Memory B cell (primary cell): Measurements from ENCODE around the gene MAD1L1.

ENCODE experiments used
- ATAC-seq: fragments of 150-1000 bp; cut with Tn5 transposase; 2 replicates; pipeline ENCODE4 v1.10.0; 2021; ENCODE audit warnings: low read depth, mild to moderate bottlenecking, moderate library complexity
- DNase-seq, 2 donors: peaks; one replicate each; pipeline ENCODE4 v3.0.0; 2022; ENCODE audit warnings: low spot score in 2 of 2
- H3K27ac Mint-ChIP-seq: one replicate; pipeline ENCODE4 v1.8.0; 2022; ENCODE audit warnings: mild to moderate bottlenecking, moderate library complexity, mixed read lengths
- H3K27me3 Mint-ChIP-seq: one replicate; pipeline ENCODE4 v1.8.0; 2022; ENCODE audit warnings: mixed read lengths
- H3K36me3 Mint-ChIP-seq: one replicate; pipeline ENCODE4 v1.8.0; 2022; ENCODE audit warnings: mild to moderate bottlenecking, mixed read lengths
- H3K4me1 Mint-ChIP-seq: one replicate; pipeline ENCODE4 v1.8.0; 2022; ENCODE audit warnings: mixed read lengths
- H3K4me3 Mint-ChIP-seq: one replicate; pipeline ENCODE4 v1.8.0; 2022; ENCODE audit warnings: mild to moderate bottlenecking, moderate library complexity, mixed read lengths
- H3K9me3 Mint-ChIP-seq: one replicate; pipeline ENCODE4 v1.8.0; 2022; ENCODE audit warnings: mixed read lengths

Gene MAD1L1

DNA sequence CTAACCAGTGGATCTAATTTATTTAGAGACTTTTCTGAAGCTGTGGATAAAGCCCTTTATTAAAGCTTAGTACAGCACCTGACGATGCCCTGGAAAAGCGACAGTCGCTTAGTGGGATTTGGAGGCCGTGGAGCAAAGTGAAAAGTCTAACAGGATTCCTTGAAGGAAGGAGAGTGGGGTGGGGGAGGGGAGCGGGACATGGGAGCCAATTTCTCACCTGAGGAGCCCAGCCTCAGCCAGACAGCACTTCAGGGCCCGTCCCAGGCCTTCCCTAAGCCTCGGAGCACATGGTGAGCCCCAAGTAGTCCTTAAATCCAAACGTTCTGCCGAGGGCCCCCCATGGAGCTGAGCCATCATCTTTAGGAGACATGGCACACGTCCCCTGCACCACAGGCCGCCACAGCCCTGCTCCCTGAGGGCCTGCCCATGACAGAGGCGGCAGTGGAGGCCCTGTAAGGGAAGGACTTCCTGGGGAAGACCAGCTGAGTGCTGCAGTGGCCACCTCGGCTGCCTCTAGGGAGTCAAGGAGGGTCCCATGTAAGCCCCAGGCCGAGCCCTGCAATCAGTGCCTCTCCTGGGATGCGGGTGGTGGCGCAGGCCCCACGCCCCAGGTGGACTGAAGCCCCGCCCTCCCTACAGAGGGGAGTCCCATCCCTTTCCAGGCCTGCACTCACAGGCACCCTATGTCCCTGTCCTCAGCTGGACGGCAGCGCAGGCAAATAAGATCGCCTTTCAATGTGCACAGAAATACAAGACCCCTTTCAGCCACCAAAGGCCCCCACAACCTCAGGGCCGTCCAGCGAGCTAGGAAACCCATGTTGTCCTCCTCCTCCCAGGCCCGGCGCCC is 187.0 kb downstream of the MAD1L1 start:
- H3K4me1 Mint-ChIP-seq: peaks cover 14% of the 10 kb centered on the region
- DNase-seq: no peak

DNA sequence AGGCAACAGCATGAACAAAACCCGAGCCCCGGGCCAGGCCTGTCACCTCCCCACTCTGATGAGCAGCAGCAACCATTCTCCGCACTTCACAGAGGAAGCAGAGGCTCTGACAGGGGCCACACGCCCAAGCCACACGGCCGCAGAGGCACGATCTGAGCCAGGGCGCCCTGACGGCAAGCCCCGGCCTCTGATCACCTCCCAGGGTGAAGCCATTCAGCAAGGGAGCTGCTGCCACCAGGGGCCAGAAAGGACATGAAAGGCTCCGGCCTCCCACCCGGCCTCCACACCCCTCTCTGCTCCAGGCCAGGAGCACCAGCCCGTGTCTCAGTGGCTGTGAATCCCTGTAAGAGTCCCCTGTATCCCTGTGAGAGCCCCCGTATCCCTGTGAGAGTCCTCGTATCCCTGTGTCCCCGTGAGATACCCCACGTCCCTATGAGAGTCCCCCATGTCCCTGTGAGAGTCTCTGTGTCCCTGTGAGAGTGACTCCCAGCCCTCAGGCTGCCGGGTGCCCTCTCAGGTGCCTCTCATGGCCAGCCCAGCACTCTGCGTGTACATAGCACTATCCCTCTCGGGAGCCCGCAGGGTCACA is 187.8 kb downstream of the MAD1L1 start:
- peaks cover 16% of the 10 kb centered on the region for H3K4me1 Mint-ChIP-seq
- ATAC-seq (no peak), DNase-seq (no peak)
- peaks cover 16% of the 10 kb centered on the region for H3K36me3 Mint-ChIP-seq
- no peaks in the 10 kb centered on the region for H3K9me3 Mint-ChIP-seq
- no peaks in the 10 kb centered on the region for H3K27me3 Mint-ChIP-seq
- H3K4me3 Mint-ChIP-seq: no peak overlapping the region
- H3K27ac Mint-ChIP-seq: peak overlapping the region; percentile 65

More for the DNA sequence above, 187.0 kb downstream of the MAD1L1 start:
- Mint-ChIP-seq H3K9me3 (no peaks in the 10 kb centered on the region), H3K27ac (peak overlapping the region; percentile 65), H3K4me3 (no peak overlapping the region), H3K36me3 (peaks cover 16% of the 10 kb centered on the region), H3K27me3 (no peaks in the 10 kb centered on the region)
- no peak for ATAC-seq

DNA sequence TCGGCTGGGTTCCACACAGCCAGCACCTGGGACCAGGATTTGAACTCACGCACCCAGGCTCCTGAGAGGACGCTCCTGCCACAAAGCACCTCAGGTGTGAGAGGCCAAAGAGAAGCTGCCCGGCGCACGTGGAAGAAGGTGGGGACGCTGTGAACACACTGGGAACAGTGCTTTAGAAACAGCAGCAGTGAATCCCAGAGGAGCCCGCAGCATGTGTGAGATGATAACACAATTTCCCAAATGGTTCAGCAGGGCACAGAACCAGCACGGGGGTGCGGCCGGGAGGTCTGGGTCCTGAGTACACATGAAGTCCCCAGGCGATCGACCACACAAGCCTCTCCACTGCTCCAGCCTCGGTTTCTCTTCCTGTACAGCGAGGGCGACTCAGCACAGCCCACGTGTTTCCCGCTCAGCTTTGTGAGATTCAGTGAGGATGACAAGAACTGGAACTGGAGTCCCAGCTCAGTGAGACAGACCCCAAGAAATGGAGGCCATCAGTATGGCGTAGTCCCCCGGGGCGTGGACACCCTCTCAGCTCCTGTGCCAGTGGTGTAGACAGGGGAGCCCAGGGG is 188.3 kb downstream of the MAD1L1 start:
- ATAC-seq (no peak), DNase-seq (no peak)
- no peak overlapping the region for H3K27ac Mint-ChIP-seq
- H3K4me3 Mint-ChIP-seq: no peak overlapping the region
- H3K9me3 Mint-ChIP-seq: no peaks in the 10 kb centered on the region
- H3K27me3 Mint-ChIP-seq: no peaks in the 10 kb centered on the region
- peaks cover 20% of the 10 kb centered on the region for H3K4me1 Mint-ChIP-seq
- peaks cover 16% of the 10 kb centered on the region for H3K36me3 Mint-ChIP-seq

DNA sequence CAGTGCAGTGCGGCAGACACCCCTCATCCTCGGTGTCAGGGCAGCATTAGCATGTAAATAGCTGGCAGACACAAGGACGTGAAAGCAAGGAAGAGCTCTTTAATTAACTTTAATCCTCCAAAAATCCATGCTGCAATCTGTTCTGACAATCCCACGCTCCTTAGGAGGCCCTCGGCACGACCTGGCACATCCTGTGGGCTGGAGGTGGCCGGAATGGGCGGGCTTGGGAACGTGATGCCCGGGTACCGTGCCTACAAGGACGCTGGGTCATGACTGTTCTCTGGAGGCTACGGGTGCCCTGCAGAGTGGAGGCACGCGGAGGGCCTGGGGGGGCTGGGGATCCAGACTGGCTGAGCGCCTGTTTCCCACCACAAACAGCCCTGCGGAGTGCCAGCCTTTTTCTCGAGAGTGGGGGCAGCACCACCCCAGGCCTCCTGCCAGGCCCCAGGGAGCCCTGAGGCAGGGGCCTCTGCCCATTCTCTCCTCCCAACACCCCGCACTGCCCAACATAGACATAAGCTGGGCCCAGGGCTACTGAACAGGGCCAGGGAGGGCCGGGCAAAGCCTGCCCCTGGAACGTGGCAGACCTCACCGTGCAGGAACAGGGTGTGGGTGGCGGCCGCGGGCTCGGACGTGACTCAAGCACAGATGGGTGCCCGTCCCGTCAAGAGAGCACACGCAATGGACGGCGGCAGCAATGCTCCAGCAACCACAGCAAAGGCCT is 189.3 kb downstream of the MAD1L1 start:
- Mint-ChIP-seq H3K4me3 (no peak overlapping the region), H3K27me3 (no peaks in the 10 kb centered on the region), H3K9me3 (no peaks in the 10 kb centered on the region), H3K27ac (no peak overlapping the region), H3K4me1 (peaks cover 28% of the 10 kb centered on the region), H3K36me3 (peaks cover 16% of the 10 kb centered on the region)
- DNase-seq: no peak
- ATAC-seq: no peak

DNA sequence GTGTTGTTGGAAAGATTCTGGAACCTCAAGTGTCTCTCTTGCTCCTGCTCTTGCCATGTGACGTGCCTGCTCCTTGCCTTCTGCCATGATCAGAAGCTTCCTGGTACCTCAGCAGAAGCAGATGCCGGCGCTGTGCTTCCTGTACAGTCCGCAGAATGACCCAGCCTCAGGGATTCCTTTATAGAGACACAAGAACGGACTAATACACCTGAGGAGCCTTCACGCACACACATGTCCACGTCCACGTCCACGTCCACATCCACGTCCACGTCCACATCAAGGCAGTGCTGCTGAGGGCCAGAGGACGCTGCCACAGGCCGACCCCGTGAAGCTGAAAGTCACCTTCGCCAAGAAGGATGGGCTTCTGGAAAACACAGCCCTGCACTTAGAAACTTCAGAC is 190.1 kb downstream of the MAD1L1 start:
- Mint-ChIP-seq H3K27me3 (no peaks in the 10 kb centered on the region), H3K27ac (no peak overlapping the region), H3K4me1 (peaks cover 31% of the 10 kb centered on the region), H3K9me3 (no peaks in the 10 kb centered on the region), H3K4me3 (no peak overlapping the region), H3K36me3 (peaks cover 16% of the 10 kb centered on the region)
- ATAC-seq (no peak), DNase-seq (no peak)

DNA sequence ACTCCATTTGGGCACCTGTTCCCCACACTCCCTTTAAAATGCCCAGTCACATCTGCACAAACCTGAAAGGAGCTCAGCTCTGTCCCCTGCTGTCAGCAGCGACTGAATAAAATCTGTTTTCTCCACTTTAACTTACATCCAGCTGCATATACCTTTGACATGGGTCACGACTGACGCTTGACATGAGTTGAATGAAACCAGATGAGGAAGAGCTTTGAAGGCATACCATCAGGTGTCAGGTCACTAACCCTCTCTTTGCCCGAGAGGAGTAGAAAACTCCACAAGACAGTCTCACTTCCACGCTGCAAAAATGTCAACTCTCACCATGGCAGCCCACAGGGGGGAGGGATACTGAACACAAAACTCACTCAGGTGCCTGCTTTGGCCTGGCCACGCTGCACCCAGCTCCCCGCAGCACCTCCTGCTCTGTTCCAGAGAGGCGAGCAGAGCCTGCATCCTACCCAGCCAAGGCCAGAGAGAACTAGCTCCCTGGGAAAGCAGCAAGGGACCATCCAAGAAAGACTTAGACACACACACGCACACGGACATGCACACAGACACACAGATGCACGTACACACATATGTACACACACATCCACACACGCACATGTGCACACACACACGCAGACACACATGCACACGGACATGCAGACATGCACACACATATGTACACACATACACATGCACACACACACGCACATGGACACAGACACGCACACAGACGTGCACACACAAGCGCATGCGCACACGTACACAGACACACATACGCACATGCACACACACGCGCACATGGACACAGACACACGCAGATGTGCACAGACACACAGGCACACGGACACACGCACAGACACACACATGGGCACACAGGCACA is 191.0 kb downstream of the MAD1L1 start:
- ATAC-seq: no peak
- peaks cover 16% of the 10 kb centered on the region for H3K36me3 Mint-ChIP-seq

DNA sequence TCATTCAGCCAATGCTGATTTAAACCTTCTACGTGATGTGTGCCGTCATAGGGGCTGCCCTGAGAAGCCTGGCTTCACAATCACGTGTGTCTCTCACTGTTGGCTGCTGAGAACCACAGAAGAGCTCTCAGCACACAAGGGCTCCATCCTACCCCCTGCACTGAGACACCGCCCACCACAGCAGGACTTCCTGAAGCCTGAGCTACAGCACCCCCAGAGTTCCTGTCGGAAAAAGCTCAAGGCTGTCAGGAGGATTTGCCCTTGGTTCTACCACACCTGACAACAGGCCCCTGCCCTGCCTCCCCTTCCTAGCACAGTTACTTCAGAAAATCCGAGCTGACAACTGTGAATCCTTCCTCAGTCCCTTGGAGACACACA is 191.9 kb downstream of the MAD1L1 start:
- Mint-ChIP-seq H3K9me3 (no peaks in the 10 kb centered on the region), H3K4me3 (no peak overlapping the region), H3K27ac (no peak overlapping the region), H3K4me1 (peaks cover 36% of the 10 kb centered on the region), H3K27me3 (no peaks in the 10 kb centered on the region), H3K36me3 (peaks cover 16% of the 10 kb centered on the region)
- DNase-seq (no peak), ATAC-seq (no peak)

More for the DNA sequence above, 191.0 kb downstream of the MAD1L1 start:
- peak overlapping the region; percentile 28 for H3K27ac Mint-ChIP-seq
- H3K4me1 Mint-ChIP-seq: peaks cover 36% of the 10 kb centered on the region
- H3K4me3 Mint-ChIP-seq: no peak overlapping the region
- no peak for DNase-seq
- H3K9me3 Mint-ChIP-seq: no peaks in the 10 kb centered on the region
- no peaks in the 10 kb centered on the region for H3K27me3 Mint-ChIP-seq

DNA sequence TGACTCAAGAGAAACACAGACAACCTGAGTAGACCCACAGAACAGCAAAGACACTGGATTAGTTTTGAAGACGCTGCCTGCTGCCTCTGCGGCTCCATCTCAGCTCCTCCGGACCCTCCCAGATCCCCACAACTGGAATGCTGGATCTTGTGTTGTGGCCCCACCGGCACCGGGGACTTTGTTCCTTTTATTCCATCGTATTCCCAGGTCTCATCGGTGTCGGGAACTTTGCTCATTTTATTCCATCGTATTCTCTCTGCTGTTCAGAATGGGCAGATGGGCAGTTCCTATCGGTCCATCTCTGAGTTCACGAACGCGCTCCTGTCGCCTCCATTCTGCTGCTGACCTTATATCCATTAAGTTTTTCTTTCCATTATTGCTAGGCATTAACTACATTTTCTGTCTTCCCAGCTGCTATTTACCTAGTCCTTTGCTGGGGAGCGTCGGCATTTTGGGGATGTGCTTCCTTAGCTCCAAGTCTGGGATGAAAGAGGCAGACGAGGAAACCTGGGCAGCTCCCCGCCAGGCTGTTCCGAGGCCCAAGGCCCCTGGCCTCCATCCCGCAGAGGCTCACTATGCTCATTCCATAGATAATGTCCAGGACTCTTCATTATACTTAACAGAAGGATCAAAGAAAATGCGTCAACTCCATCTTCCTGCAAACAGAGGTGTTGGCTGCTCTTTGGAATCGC is 192.4 kb downstream of the MAD1L1 start:
- DNase-seq: no peak
- Mint-ChIP-seq H3K4me1 (peaks cover 36% of the 10 kb centered on the region), H3K36me3 (peaks cover 16% of the 10 kb centered on the region), H3K4me3 (no peak overlapping the region), H3K9me3 (no peaks in the 10 kb centered on the region), H3K27me3 (no peaks in the 10 kb centered on the region), H3K27ac (no peak overlapping the region)
- ATAC-seq: no peak

DNA sequence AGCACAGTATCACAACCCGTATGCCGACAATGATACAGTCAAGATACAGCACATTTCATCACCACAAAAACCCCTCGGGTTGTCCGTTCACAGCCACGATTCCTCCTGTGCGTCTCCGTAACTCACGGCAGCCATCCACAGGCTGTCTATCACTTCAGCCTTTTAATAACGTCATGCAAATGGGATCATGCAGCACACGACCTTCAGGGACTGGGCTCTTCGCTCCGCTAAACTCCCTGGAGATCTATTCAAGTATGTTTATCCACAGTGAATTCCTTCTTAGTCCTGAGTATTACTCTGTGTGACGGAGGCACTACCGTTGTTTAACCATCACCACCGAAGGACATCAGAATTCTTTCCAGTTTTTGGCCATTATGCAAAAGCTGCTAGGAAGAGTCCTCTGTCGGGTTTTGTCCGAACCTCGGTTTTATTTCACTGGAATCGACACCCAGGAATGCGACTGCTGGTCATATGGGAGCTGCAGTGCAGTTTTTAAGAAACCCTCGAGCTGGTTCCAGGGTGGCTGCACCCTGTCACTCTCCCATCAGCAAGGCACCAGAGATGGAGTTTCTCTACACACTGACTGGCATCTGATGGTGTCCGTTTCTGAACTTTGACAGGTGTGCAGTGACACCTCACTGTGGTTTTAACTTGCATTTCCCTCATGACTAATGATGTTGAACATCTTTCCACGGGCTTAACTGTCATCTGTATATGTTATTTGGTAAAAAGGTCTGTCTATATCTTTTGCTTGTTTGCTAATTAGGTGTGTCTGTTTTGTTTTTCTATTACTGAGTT is 193.6 kb downstream of the MAD1L1 start:
- H3K36me3 Mint-ChIP-seq: peaks cover 13% of the 10 kb centered on the region
- ATAC-seq: peak; percentile 54
- no peak for DNase-seq
- H3K9me3 Mint-ChIP-seq: no peaks in the 10 kb centered on the region
- peak overlapping the region; percentile 71 for H3K27ac Mint-ChIP-seq
- H3K4me3 Mint-ChIP-seq: peak overlapping the region; percentile 77
- H3K4me1 Mint-ChIP-seq: peaks cover 36% of the 10 kb centered on the region
- H3K27me3 Mint-ChIP-seq: no peaks in the 10 kb centered on the region

DNA sequence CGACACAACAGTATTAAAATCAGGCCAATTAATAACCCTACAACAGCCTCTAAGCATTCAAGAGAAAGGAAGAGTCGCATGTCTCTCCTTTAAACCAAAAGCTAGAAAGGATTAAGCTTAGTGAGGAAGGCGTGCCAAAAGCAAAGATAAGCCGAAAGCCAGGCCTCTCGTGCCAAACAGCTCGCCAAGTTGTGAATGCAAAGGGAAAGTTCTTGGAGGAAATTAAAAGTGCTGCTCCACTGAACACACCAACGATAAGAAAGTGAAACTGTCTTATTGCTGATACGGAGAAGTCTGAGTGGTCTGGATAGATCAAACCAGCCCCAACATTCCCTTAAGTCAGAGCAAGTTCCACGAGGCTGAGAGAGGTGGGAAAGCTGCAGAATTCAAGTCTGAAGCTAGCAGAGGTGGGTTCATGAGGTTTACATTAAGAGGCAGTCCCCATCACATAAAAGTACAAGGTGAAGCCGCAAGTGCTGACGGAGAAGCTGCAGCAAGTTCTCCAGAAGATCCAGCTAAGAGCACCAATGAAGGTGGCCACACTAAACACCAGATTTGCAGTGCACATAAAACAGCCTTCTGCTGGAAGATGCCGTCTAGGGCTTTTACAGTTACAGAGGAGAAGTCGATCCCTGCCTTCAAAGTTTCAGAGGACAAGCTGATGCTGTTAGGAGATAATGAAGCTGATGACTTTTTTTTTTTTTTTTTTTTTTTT is 194.8 kb downstream of the MAD1L1 start:
- peak; percentile 44 to 49 for DNase-seq
- Mint-ChIP-seq H3K27ac (peak overlapping the region; percentile 92), H3K9me3 (no peaks in the 10 kb centered on the region), H3K27me3 (no peaks in the 10 kb centered on the region), H3K4me3 (peak overlapping the region; percentile 96), H3K4me1 (peaks cover 36% of the 10 kb centered on the region), H3K36me3 (peaks cover 10% of the 10 kb centered on the region)
- ATAC-seq: peak; percentile 85

DNA sequence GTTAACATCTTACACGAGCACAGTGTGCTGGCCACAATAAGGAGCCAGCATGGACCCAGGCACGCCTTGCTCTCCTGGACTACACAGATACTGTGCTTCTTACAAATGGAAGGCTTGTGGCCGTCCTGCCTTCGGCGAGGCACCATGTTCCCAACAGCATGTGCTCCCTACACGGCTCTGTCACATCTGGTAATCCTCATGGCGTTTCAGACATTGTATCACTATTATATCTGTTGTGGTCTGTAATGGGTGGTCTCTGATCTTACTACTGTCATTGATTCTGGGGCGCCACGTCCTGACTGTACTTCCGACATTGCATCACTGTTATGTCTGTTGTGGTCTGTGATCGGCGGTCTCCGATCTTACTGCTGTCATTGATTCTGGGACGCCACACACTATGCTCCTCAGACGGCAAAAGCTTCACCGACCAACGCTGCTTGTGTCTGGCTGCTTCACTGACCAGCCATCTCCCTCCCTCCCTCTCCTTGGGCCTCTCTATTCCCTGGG is 195.4 kb downstream of the MAD1L1 start:
- DNase-seq: no peak
- peak overlapping the region; percentile 92 for H3K27ac Mint-ChIP-seq
- peaks cover 36% of the 10 kb centered on the region for H3K4me1 Mint-ChIP-seq

DNA sequence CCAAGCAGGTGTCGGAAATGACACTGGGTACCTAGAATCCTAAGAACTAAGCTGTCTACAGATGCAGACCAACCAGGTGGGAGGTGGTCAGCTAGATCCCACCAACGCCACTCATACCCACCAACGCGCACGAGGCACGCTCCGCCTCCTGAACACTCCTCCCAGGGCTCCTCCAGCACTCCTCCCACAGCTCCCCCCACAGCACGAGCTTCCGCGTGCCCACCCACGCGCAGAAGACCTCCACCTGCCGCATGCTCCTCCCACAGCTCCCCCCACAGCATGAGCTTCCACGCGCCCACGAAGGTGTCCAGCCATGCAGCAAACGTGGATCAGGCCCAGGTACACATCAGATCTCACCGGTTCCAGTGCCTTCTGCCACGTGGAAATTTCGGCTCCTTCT is 196.0 kb downstream of the MAD1L1 start:
- H3K9me3 Mint-ChIP-seq: no peaks in the 10 kb centered on the region
- H3K27ac Mint-ChIP-seq: peak overlapping the region; percentile 92
- no peak for DNase-seq
- ATAC-seq: no peak
- H3K4me3 Mint-ChIP-seq: no peak overlapping the region
- peaks cover 35% of the 10 kb centered on the region for H3K4me1 Mint-ChIP-seq
- H3K36me3 Mint-ChIP-seq: peaks cover 4% of the 10 kb centered on the region
- no peaks in the 10 kb centered on the region for H3K27me3 Mint-ChIP-seq

More for the DNA sequence above, 195.4 kb downstream of the MAD1L1 start:
- H3K27me3 Mint-ChIP-seq: no peaks in the 10 kb centered on the region
- H3K9me3 Mint-ChIP-seq: no peaks in the 10 kb centered on the region
- ATAC-seq: no peak
- H3K4me3 Mint-ChIP-seq: peak overlapping the region; percentile 96
- peaks cover 9% of the 10 kb centered on the region for H3K36me3 Mint-ChIP-seq
